HL-60/S4 treated with retinoic acid at 250 ng/mL for 4 days and 3 days (cell line): ENCODE measurements around the gene NOPCHAP1.
"Not testable (repeated sequence)": the region's sequence is repeated elsewhere in the genome, so short reads cannot be mapped to it uniquely, and the experiment has no call there.

Source experiments
- in situ Hi-C: fragments of 300-500 bp; cut with MboI; formaldehyde crosslinking; loops from 2 replicates; pipeline ENCODE4 v1.7.0; 2022; ENCODE audit warnings: low sequenced_read_pairs

The NOPCHAP1 gene, protein sequence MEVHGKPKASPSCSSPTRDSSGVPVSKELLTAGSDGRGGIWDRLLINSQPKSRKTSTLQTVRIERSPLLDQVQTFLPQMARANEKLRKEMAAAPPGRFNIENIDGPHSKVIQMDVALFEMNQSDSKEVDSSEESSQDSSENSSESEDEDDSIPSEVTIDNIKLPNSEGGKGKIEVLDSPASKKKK

DNA sequence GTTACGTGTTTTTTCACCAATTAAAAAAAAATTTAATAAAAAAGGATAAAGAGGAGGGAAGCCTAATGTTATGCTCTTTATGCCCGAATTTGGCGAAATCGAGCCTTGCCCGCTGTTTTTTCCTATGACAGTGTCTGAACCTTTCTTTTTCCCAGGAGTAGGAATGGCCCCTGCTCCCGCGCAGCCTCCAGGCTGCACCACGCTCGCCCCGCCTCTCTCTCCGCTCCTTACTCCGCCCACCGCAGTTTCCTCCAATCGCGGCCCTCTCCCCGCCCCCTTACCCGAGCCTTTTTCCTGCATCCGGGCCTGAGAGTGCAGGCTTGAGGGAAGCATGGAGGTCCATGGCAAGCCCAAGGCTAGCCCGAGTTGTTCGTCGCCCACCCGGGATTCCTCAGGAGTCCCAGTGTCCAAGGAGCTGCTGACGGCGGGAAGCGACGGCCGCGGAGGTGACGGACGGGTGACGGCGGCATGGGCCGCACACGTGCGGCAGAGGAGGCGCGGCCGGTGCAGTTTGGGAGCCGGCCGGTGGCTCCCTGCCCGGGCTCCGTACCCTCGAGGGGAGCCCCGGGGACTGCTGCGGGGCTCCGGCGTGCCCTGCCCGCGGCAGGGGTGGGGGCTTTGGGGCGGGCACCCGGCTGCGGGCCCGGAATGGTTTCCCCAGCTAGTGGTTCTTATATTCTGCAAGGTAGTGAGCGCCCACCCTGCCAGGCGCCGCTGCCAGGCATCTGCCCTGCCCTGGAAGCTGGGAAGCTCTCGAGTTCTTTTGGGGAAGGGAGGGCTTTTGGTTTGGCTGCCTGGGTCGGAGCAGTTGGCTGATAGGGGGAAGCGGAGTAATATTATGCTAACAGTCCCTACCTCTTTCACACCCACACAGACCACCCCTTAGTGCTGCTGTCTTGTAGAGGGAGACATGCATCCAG, at the start of gene NOPCHAP1:
Gene NOPCHAP1 (plus strand): TSS at position 295 of the 920 bp plus-strand sequence. CDS start 37 bp downstream, at position 332.
- in situ Hi-C loops = no loop called here

DNA sequence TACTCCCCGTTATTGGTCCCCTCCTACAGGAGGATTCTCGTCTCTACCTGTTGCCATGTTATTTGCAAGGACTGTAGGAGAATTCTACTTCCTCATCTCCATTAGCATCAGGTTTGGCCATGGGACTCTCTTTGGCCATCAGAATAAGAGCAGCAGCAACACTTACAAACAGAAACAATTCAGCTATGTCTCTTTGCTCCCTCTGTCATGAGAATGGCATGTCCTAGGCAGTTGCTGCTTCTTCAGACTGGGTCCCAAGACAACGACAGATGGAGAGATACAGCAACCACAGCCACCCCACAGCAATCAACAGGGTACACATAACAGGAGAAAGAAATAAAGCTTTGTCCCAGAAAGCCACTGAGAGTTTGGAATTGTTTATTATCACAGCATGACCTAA, 47.7 kb upstream of the NOPCHAP1 start:
- in situ Hi-C loops = no loop called here

DNA sequence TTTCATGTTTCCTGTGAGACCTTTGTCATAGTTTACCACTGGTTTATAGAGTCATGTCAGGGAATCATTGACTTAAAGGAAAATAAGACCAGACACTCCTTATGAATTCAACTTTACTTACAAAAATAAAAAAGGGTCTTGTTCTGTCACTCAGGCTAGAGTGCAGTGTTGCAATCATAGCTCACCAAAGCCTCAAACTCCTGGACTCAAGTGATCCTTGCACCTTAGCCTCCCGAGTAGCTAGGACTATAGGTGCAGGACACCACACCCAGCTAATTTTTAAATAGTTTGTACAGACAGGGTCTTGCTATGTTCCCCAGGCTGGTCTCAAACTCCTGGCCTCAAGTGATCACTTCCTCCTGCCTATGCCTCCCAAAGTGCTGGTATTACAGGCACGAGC, 47.0 kb upstream of the NOPCHAP1 start:
- in situ Hi-C loops = no loop called here

DNA sequence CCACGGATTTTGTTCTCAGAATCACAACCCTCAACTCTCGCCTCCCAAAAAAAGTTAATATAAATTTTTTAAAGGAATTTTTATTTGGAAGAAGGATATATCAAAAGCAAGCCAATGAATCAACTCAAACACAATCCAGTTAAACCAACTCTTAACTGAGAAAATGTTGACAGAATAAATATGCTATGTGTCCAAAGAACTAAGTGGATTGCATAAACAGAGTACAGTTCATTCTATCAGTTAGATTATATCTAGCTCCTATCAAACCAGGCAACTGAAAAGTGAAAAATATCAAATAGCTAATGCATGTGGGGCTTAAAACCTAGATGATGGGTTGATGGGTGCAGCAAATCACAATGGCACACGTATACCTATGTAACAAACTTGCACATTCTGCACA, 44.7 kb upstream of the NOPCHAP1 start:
- in situ Hi-C loops = no loop called here

DNA sequence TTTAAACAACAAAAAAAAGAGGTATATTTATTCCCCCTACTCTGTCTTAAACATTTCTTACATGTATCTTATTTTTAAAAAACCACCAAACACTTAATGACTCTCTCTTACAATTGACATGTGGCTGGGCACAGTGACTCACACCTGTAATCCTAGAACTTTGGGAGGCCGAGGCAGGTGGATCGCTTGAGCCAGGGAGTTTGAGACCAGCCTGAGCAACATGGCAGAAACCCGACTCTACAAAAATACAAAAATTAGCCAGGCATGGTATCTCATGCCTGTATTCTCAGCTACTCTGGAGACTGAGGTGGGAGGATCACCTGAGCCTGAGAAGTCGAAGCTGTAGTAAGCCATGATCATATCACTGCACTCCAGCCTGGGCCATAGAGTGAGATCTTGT, 44.0 kb upstream of the NOPCHAP1 start:
- in situ Hi-C loops = no loop called here

DNA sequence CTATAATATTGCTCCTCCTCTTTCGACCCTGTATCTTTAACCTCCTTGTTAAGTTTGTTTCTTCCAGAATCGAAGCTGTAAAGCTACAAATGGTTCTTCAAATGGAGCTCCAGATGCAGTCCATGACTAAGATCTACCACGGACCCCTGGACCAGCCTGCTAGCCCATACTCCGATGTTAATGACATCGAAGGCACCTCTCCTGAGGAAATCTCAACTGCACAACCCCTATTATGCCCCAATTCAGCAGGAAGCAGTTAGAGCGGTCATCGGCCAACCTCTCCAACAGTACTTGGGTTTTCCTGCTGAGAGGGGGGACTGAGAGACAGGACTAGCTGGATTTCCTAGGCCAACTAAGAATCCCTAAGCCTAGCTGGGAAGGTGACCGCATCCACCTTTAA, 42.7 kb upstream of the NOPCHAP1 start:
- in situ Hi-C loops = not testable (repeated sequence)

DNA sequence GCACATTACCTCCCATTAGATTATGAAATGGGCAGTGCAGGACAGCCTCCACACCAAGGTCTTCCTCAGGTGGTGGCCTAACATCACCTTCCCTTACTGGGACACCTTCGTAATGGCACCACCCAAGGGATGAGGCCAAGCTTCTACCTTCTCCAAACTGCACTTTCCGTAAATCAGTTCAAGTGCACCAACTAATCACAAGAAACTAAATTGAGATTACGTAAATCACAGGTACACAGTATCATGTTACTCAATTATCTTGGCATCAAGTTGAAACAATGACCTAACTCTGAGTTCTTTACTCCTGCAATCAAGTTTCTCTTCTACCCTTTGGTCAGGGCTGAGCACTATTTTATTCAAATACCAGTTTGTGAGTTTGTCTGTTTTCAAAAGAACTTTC, 41.9 kb upstream of the NOPCHAP1 start:
- in situ Hi-C loops = no loop called here

DNA sequence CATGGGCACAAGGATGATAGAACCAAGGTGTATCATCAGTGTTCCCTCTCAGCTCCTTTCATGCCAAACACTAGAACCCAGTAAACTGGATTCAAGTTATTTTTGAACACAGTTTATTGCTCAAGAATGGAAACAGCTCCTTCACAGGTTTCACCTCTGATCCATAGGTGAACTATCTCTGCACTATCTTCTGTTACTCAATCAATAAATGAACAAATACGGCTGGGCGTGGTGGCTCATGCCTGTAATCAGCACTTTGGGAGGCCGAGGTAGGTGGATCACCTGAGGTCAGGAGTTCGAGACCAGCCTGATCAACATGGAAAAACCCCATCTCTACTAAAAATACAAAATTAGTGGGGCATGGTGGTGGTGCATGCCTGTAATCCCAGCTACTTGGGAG, 37.4 kb upstream of the NOPCHAP1 start:
- in situ Hi-C loops = not testable (repeated sequence)

DNA sequence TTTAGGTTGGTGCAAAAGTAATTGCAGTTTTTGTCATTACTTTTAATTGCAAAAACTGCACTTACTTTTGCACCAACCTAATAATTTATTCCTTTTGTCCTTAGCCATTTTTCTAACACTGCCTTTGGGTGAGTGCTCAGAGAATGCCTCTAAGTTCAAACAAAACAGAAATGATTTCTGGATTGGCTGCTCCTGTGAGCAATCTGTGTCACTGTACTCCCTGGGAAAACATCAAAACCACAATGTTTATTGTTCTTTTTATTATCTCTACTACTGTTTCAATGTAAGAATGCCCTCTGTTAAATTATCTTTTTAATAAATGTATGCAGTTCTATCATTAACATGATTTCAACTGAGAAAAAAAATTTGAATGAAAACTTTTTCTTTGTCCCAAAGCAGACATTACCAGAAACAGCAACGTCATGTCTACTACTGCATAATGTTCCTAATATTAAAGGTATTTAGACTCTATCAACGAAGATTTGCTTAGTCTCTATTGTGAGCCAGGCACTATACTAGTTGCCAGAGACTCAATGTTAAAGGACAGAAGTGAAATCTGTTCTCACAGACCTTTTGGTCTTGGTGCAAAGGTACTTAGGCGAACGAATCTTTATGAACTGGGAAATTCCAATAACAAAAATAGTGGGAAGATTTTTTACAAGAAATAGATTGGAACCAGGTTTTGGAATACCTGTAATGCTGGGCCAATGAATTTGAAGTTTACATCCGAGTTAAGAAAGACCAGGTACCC, 34.2 kb upstream of the NOPCHAP1 start:
- in situ Hi-C loops = no loop called here

DNA sequence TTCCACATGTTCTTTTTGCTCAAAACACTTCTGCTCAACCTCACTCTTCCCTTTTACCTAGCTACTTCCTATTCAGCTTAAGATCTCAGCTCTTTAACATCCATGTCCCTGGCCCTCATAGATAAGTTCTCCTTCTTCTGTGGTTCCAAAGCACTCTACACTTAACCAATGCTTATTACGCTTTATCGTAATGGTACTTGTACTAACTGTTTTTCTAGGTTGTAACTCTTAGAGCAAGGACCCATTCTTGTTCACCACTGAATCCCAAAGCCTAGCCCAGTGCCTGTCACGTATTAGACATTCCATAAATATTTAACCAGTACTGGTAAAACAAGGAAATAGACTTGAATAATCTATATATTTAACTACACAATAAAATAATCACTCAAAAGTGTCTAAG, 33.3 kb upstream of the NOPCHAP1 start:
- in situ Hi-C loops = no loop called here

DNA sequence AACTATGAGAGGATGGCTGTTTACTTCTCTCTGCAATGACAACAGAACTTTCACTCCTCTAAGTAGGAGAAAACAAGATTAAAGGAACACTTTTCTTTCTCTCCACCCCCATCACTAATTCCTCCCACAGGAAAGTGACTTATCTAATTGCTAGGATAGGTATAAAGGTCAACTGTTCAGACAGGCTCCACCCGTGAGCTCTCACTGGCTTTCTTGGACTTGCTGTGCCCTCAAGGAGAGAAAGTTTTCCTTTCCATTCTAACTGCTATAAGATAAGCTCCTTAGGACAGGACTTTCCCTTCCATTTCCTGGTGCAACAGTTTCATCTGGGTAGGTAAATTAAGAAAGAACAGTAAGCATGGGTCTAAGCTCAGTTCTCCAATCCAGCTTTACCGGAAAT, 32.8 kb upstream of the NOPCHAP1 start:
- in situ Hi-C loops = no loop called here

DNA sequence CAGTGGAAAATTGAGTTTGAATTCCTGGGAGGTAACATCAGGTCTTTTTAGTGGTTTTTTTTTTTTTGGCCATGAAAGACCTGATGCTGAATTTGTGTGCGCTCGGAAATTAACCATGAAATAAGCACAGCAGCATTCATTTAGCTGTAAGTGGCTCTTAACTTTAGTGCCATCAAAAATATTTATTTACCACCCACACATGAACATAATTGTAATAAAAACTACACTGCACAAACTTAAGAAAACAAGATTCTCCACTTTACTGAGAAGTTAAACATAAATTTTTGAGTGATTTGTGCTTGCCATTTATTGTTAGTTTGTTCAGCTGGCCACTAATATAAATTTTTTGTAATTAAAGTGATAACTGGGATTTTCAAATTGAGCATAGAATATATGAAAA, 30.4 kb upstream of the NOPCHAP1 start:
- in situ Hi-C loops = no loop called here

DNA sequence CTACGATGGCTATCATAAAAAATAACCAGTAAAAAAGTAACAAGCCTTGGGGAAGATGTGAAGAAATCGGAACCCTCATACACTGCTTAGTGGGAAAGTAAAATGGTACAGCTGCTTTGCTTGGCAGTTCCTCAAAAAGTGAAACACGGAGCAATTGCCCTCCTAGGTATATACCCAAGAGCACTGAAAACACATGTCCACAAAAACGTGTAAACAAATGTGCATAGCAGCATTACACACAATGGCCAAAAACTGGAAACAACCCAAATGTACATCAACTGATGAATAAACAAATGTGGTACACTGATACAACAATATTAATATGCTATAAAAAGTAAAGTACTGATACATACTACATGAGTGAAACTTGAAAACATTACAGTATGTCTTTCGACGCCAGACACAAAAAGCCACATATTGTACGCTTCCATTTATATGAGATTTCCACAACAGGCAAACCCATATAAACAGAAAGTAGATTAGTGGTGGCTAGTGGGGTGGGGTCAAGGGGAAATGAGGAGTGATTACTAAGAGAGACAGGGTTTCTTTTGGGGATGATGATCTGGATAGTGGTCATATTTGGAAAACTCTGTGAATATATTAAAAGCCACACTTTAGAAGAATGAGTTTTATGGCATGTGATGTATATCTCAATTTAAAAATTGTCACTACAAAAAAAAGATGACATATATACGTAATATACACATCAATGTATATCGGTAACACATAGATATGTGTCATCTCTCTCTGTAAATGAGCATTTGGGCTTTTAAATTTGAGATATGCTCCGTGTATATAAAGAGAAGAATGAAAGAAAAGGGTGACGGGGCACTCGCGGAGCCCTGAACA, 29.0 kb upstream of the NOPCHAP1 start:
- in situ Hi-C loops = no loop called here

DNA sequence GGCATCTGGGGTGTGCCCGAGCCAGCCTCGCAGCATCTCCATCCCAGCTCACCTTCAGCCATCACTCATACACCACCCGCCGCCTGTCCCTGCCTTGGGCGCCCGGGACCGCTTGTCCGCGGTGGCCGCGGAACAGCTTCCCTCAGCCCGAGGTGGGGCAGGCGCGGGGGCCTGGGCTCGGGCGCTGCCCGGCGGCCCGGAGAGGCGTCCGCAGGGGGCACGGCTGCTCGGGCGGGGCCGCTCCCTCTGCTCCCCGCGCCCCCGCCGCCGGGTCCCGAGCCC, 28.5 kb upstream of the NOPCHAP1 start:
- in situ Hi-C loops = no loop called here

DNA sequence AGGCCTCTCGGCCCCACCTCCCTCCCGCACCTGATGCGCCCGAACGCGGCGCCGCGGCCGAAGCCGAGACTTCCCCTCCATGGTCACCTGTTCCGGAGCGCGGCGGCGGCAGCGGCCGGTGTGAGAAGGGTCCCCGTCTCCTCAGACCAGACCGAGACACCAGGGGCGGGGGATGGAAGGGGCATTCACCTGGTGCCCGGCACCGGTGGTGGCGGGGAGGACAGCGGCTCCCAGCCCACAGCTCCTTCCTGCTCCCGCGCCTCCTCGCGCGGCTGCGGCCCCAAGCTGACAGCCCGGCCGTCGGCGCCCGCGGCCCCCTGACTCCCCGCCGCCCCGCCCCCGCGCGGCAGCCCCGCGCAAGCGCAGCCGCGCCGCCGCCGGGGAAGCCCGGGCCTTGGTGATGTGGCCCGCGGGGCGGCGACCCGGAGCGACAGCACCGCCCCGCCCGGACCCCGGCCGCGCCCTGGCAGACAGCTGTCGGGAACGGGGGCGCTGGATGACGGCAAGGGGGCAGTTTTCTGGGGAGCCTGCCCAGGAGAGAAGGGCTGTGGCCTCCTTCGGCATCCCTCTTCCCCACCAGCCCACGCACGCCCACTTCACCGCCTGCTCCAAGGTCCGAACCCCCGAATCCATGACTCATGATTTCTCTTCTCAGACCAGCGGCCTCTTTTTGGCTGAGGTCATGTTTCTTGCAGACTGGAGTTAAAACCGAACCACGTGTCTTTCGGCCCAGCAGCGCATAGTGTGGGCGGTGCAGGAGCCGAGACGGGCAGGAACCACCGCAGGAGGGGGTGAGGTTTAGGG, 27.9 kb upstream of the NOPCHAP1 start, which contains the start of gene SLC41A2:
Gene SLC41A2 (minus strand): TSS at position 290 of the 804 bp plus-strand sequence. CDS start 29,763 bp downstream, outside the sequence.
- in situ Hi-C loops = no loop called here

DNA sequence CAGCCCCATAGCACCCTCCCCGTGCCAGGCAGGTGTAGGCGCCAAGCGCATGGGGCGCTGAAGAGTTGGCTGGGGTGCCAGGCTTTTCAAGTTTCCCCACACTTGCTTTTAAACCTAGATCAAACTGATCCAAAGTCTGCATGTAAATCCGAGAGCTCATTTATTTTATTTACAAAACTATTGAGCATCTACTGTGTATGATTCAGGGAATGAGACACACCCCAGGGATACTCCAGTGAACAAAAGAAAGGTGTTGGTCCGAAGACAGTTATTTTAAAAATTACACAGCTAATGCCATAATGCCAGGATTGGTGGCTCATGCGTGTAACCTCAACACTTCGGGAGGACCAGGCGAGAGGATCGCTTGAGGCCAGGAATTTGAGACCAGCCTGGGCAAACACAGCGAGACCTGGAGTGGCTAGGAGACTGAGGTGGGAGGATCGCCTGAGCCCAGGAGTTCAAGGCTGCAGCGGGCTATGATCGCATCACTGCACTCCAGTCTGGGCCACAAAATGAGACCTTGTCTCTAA, 27.2 kb upstream of the NOPCHAP1 start:
- in situ Hi-C loops = no loop called here

DNA sequence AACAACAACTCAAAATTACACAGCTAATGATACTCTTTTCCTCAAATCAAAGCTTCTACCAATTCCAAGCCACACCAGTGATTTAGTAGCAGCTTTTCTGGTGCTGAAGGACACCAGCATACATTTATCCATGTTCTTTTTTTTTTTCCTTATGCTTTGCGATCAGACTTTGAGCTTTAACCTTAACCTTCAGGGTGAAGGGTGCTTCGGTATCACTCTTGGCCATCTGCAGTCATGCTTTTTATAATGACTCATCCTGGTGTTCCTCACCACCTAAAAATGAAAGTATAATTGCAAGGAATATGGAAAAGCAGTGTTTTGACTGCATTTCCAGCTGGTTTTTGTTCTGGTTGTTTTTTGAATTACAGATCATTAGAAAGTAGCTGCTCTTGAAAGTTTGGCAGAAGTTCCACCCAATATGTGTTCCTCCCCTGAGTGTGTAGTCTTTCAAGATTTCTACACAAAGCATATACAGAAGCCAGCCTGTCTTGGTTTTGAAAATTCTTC, 26.7 kb upstream of the NOPCHAP1 start:
- in situ Hi-C loops = no loop called here

DNA sequence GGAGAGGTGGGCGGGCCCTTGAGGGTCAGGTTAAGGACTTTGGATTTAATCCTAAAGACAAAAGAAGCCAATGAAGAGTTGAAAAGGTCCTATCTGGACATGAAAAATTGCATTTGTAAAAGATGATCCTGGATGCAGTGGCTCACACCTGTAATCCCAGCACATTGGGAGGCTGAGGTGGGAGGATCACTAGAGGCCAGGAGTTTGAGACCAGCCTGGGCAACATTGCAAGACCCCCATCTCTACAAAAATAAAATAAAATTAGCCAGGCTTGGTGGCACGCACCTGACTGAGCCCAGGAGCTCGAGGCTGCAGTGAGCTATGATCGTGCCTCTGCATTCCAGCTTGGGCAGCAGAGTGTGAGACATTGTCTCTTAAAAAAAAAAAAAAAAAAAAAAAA, 25.7 kb upstream of the NOPCHAP1 start:
- in situ Hi-C loops = no loop called here

DNA sequence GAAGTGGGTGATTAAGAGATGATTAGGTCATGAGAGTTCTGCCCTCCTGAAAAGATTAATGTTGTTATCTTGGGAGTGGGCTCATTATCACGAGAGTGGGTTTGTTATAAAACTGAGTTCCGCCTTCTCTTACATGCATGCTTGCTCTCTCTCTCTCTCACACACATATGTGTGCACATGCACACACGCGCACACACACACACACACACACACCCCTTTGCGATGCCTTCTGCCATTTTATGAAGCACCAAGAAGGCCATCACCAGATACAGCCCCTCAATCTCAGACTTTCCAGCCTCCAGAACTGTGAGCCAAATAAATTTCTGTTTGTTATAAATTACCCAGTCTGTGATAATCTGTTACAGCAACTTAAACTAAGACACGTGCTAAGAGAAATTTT, 22.4 kb upstream of the NOPCHAP1 start:
- in situ Hi-C loops = no loop called here
